ENCODE measurements around the gene NFATC1. TPM values are rescaled to one million over a fixed set of nuclear protein-coding genes. Genes with fewer than 3 reads are reported as not detected.

The NFATC1 gene
- total RNA-seq, 1 donor from 2014 or later, result 18.3 TPM

DNA sequence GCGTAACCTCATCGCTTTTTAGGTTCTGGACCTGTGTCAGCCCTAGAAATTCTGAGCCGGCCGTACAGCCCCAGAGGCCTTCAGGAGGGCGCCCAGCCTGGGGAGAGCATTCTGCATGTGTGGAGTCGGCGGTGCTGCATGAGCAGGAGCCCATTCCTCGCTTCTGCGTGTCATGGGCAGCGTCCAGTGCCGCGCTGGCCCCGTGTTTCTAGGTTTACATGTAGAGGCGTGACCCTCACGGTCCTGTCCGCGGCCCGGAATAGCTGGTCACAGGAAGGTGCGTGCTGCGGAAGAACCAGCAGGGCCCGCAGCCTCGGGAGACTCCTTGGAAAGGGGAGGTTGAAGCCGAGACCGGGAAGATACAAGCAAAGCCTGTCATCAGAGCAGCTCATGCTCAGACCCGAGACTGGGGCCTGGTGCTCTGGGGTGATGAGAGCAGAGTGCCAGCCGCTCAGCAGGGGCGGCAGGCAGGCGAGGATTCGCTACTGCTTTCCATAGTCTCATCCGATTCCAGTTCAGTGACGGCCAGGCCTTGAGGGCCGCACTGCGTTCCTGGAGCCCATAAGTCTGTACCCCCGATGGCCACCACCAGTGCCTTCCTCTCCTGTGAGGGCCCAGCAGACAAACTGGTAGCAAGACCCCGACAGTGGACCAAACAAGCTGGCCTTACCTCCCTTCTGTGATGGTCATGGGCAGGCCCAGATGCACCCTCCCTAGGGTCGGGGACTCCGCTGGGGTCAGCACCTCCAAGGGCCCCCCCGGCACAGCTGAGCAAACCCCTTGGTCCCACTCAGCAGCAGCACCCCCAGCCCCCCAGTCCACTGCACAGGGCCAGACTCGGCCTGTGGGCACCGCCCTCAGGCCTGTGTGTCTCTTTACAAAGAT is 15.6 kb upstream of the NFATC1 start:
- Histone ChIP-seq H3K36me3 (peaks cover 17% of the 10 kb centered on the region), H3K27me3 (ENCODE audit: low read depth) (no peaks in the 10 kb centered on the region), H3K4me1 (peaks cover 4% of the 10 kb centered on the region), H3K9me3 (replicated peaks) (no peaks in the 10 kb centered on the region), H3K27ac (replicated peaks) (no peak overlapping the region), H3K4me3 (no peak overlapping the region)
- TF ChIP-seq, protein P1, sequence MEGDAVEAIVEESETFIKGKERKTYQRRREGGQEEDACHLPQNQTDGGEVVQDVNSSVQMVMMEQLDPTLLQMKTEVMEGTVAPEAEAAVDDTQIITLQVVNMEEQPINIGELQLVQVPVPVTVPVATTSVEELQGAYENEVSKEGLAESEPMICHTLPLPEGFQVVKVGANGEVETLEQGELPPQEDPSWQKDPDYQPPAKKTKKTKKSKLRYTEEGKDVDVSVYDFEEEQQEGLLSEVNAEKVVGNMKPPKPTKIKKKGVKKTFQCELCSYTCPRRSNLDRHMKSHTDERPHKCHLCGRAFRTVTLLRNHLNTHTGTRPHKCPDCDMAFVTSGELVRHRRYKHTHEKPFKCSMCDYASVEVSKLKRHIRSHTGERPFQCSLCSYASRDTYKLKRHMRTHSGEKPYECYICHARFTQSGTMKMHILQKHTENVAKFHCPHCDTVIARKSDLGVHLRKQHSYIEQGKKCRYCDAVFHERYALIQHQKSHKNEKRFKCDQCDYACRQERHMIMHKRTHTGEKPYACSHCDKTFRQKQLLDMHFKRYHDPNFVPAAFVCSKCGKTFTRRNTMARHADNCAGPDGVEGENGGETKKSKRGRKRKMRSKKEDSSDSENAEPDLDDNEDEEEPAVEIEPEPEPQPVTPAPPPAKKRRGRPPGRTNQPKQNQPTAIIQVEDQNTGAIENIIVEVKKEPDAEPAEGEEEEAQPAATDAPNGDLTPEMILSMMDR (IDR thresholded peaks at IDR 0.05; ENCODE audit: borderline replicate concordance), result no peak
- intact Hi-C loops (cut with micrococcal nuclease), result loop anchor here (2.0 kb wide), 1 partner anchor 265 kb away; no protein-coding TSS in a partner anchor
- DNase-seq, result no peak

DNA sequence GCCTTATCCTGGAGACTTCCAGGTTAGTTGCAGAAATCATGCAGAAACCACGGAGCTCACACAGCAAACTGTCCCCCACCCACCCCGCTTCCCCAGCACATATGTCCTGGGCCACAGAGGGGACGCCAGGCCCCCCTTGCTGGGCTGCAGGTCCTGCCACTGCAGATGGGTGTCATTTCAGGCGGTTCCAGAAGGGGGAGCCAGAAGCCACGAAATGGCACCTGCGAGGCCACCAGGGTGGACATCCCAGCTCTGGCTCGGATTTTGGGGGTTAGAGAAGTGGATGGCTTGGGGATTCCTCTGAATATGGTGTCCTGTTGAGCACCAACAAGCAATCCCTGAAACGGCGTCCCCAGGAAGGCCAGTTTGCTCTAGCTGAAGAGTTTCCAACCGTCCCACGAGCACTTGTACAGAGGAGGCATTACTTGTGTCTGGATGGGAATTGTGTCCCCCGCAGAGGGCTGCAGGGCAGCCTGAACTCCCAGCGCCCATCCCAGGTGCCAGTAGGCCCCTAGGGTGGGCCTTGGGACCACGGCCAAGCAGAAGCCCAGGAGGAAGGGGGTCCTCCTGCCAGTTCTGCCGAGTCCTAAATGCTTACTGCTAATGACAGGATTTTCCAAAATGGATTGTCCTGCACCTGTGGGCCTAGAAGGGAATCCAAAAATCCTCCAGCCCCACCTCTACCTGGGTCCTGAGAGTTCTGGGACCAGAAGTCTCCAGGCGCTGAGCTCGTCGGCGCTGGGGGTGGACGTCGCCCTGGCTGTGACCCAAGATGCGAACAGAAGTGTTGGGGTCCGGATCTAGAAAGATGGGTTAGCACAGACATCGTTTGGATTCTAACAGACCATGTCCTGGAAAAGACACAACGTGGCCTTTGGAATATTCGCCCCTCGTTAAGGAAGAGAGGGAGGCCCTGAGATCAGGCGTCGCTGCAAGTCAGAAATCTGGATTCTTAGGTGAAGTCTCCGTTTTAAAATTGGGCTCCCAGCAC is 14.6 kb upstream of the NFATC1 start:
- Histone ChIP-seq H3K9me3 (replicated peaks) (no peaks in the 10 kb centered on the region), H3K27me3 (ENCODE audit: low read depth) (peaks cover 6% of the 10 kb centered on the region), H3K4me3 (no peak overlapping the region), H3K36me3 (peaks cover 17% of the 10 kb centered on the region), H3K4me1 (peaks cover 4% of the 10 kb centered on the region), H3K27ac (replicated peaks) (no peak overlapping the region)
- DNase-seq, result peak; percentile 65
- intact Hi-C loops (cut with micrococcal nuclease), result no loop called here
- TF ChIP-seq, protein P1 (IDR thresholded peaks at IDR 0.05; ENCODE audit: borderline replicate concordance), result peak; percentile 89

DNA sequence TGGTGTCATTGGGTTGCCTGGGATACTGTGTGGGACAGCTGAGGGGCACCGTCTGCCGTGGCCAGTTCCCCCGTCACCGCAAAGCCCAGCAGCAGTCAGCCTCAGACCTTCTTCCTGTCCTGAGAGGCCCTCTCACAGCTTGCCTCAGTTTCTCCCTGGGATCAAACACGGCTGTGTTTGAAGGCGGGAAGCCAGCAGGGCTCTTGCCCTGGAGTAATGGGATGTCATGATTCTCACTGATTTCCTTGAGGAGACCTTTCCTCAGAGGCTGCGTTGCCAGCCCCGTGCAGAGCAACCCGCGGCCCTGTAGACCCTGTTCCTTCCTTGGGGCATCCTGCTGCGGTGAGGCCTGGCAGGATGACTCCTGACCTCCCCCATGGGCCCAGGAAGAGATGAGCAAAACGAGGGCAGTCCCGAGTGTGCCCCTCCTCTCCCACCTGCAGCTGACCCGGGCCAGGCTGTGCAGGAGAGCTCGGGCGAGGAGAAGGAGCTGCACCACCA is 13.9 kb upstream of the NFATC1 start:
- Histone ChIP-seq H3K4me1 (peaks cover 4% of the 10 kb centered on the region), H3K36me3 (peaks cover 17% of the 10 kb centered on the region), H3K27ac (replicated peaks) (no peak overlapping the region), H3K4me3 (no peak overlapping the region), H3K9me3 (replicated peaks) (no peaks in the 10 kb centered on the region), H3K27me3 (ENCODE audit: low read depth) (peaks cover 14% of the 10 kb centered on the region)
- intact Hi-C loops (cut with micrococcal nuclease), result no loop called here
- no peak for DNase-seq
- TF ChIP-seq, protein P1 (IDR thresholded peaks at IDR 0.05; ENCODE audit: borderline replicate concordance), result no peak

DNA sequence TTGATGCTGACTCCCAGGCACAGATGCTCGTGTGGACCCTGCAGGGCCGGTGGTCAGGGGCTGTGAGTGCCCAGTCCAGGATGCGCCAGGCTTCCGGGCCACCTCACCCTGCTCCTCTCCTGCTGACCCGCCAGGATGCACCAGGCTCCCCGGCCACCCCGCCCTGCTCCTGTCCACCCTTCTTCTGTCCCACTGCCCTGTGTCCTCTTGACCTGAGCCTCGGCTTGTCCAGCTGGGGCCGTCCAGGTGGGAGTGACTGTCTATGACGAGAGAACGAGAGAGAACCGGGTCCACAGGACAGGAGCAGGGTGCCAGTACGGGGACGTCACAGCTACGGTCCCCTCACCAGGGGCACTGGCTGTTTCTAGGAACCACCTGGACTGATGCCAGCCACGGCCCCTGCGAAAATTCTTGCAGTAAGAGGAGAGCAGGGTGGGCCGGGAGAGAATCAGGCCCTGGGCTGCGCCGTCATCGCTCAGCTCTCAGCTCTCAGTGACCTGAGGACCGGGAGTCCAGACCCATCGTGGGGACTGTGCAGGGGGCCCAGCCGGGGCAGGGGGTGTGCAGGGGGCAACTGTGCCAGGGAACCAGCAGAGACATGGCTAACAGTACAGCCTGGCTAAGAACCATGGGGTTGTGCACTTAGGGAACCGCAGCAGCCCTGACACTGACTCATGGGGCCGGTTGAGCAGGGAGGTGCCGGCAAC is 12.9 kb upstream of the NFATC1 start:
- H3K27ac ChIP-seq (replicated peaks), result no peak overlapping the region
- H3K4me3 ChIP-seq, result no peak overlapping the region
- H3K9me3 ChIP-seq (replicated peaks), result no peaks in the 10 kb centered on the region
- H3K27me3 ChIP-seq (ENCODE audit: low read depth), result peaks cover 24% of the 10 kb centered on the region
- H3K4me1 ChIP-seq, result peaks cover 4% of the 10 kb centered on the region
- TF ChIP-seq, protein P1 (IDR thresholded peaks at IDR 0.05; ENCODE audit: borderline replicate concordance), result no peak
- no peak for DNase-seq
- intact Hi-C loops (cut with micrococcal nuclease), result no loop called here
- H3K36me3 ChIP-seq, result peaks cover 7% of the 10 kb centered on the region

All from left ventricle myocardium inferior (tissue), 1 donor.